Upper lobe of left lung (tissue), 6 donors: ENCODE measurements around the gene CD82. TPM values are rescaled to one million over a fixed set of nuclear protein-coding genes. Genes with fewer than 3 reads are reported as not detected.
"Not testable (repeated sequence)": the region's sequence is repeated elsewhere in the genome, so short reads cannot be mapped to it uniquely, and the experiment has no call there.

Experiments used
- ATAC-seq, 2 donors: fragments of 200-7000 bp; cut with Tn5 transposase; one replicate each; pipeline ENCODE4 v1.9.1; 2022; ENCODE audit warnings: mild to moderate bottlenecking in 2 of 2, moderate library complexity in 2 of 2; ENCODE audit not compliant: low FRiP score in 2 of 2
- DNase-seq, 2 donors: peaks; one replicate each; pipeline ENCODE4 v3.0.0-alpha.2; 2019 to 2020
- H3K27ac ChIP-seq, 4 donors: fragments of 200-600 bp; sonication (generic); one replicate each; pipeline ENCODE4 v1.5.1; 2016 to 2019
- H3K27me3 ChIP-seq, 4 donors: fragments of 200-600 bp; sonication (generic); one replicate each; pipeline ENCODE4 v1.5.1; 2017 to 2019
- H3K36me3 ChIP-seq, 4 donors: fragments of 200-600 bp; sonication (generic); one replicate each; pipeline ENCODE4 v1.5.1; 2016 to 2019
- H3K4me1 ChIP-seq, 4 donors: fragments of 200-600 bp; sonication (generic); one replicate each; pipeline ENCODE4 v1.5.1; 2018 to 2019
- H3K4me3 ChIP-seq, 4 donors: fragments of 200-600 bp; sonication (generic); one replicate each; pipeline ENCODE4 v1.5.1; 2017 to 2019; ENCODE audit warnings: mild to moderate bottlenecking in 2 of 4, moderate library complexity in 1 of 4
- H3K9me3 ChIP-seq, 4 donors: fragments of 200-600 bp; sonication (generic); one replicate each; pipeline ENCODE4 v1.5.1; 2018 to 2019
- CTCF ChIP-seq, 6 experiments: fragments of 450-650 bp in 4 of 6; fragments of 200-600 bp in 2 of 6; sonication (generic) in 2 of 6; IDR thresholded peaks; one replicate each; pipeline ENCODE4 v1.5.1; 2016 to 2019; ENCODE audit warnings: antibody characterized with exemption in 6 of 6
- EP300 ChIP-seq, 4 donors: sonication (generic); formaldehyde crosslinking; IDR thresholded peaks; one replicate each; pipeline ENCODE4 v1.5.1; 2017; ENCODE audit warnings: antibody characterized with exemption in 4 of 4, control low read depth in 2 of 4
- POLR2A ChIP-seq, 4 donors: fragments of 450-650 bp; IDR thresholded peaks; one replicate each; pipeline ENCODE4 v1.5.1; 2016 to 2017; ENCODE audit warnings: antibody characterized with exemption in 4 of 4, mild to moderate bottlenecking in 2 of 4
- POLR2AphosphoS5 ChIP-seq, 2 donors: sonication (generic); formaldehyde crosslinking; IDR thresholded peaks; one replicate each; pipeline ENCODE4 v1.5.1; 2017; ENCODE audit warnings: antibody characterized with exemption in 2 of 2
- WGBS, 2 donors: methylation state at CpG; one replicate each; pipeline ENCODE4 v1.1.5; 2017 to 2018; 5-methylcytosine and 5-hydroxymethylcytosine counted together
- total RNA-seq, 6 donors: library from RNA; depleted of rRNA in 4 of 6; stranded (reverse); fragments of >200 nt in 4 of 6; gene quantifications; one replicate each; pipeline versions ENCODE4 v1.1.0 to v1.2.1, GENCODE V29; 2016 to 2021
- donor health status: DM: no; HTN: no; CAD: no; lungs with moderate emphysema.
- donor health status: DM: no; HTN: yes; CAD: no; lungs with severe emphysema.

Gene CD82
- total RNA-seq, 6 donors from 2014 or later: 29.8 to 148 (median 69.9) TPM

DNA sequence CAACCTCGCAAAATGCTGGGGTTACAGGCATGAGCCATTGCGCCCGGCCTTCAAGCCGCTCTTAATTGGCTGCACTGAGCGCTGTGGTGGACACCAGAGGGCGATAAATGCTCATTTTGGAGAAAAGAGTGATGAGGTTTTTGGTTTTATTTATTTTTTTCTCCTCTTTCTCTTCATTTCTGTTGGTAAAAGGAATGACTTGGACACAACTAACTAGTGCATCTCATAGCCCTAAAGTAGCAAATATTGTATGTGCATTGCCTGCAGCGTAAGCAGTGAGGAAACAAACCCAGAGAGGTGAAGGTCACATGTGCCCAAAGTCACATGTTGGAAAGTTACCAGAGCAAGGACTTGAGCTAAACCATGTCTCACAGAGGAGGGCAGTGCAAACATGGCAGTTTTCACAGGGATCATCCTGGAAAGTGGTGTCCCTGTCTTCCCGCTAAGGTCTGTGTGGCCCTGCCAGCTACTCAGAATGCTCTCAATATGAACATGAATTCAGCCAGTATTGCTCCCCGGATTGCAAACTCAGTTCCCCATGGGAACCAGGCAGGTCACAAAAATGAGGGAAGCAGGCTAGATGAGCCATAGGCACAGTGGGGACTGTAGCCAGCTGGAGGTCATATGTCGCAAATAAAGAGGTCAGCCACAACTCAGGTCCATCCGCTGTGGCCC lies 8.6 kb upstream of the CD82 start:
- DNase-seq (peak in 1 of 2 donors; percentile 67), ATAC-seq (peak in 1 of 2 donors; percentile 86)
- TF ChIP-seq POLR2AphosphoS5 (IDR thresholded peaks at IDR 0.05) (no peak), CTCF (IDR thresholded peaks at IDR 0.05) (peak; percentile 51 to 84 (median 78))
- Histone ChIP-seq H3K27ac (no peak overlapping the region), H3K9me3 (no peaks in the 10 kb centered on the region), H3K4me1 (peaks cover 12 to 18% (median 12%) of the 10 kb centered on the region in 4 donors), H3K36me3 (no peaks in the 10 kb centered on the region), H3K4me3 (no peak overlapping the region), H3K27me3 (no peaks in the 10 kb centered on the region)
- WGBS, 2 donors: 27 to 33% methylated on average over 10 to 11 of the region's 11 CpGs

DNA sequence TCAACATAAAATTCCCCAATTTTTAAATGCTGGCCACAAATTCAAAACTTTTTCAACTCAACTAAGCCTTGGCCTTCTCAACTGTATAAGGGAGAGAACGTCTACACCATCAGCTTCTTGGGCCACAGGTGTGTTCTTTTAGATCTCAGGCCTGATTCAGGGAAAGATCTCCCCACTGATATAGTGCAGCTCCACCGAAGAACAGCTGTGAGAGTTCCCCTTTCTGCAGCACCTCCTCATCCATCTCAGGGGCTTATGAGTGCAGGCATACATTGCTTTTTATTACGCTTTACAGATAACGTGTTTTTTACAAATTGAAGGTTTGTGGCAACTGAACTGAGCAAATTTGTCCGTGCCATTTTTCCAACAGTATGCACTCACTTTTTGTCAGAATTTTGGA lies 8.0 kb upstream of the CD82 start:
- H3K4me1 ChIP-seq: peaks cover 12 to 18% (median 12%) of the 10 kb centered on the region in 4 donors
- no peak for DNase-seq
- no peaks in the 10 kb centered on the region for H3K36me3 ChIP-seq
- no peak for TF ChIP-seq POLR2AphosphoS5 (IDR thresholded peaks at IDR 0.05)
- no peak for TF ChIP-seq POLR2A (IDR thresholded peaks at IDR 0.05)
- TF ChIP-seq EP300 (IDR thresholded peaks at IDR 0.05): no peak
- no peak for TF ChIP-seq CTCF (IDR thresholded peaks at IDR 0.05)
- no peaks in the 10 kb centered on the region for H3K27me3 ChIP-seq
- H3K4me3 ChIP-seq: no peak overlapping the region
- no peaks in the 10 kb centered on the region for H3K9me3 ChIP-seq
- no peak overlapping the region for H3K27ac ChIP-seq
- WGBS, 2 donors: 62 to 74% methylated on average over 5 of the region's 5 CpGs
- ATAC-seq: no peak

- Histone ChIP-seq H3K27me3 (no peaks in the 10 kb centered on the region), H3K36me3 (no peaks in the 10 kb centered on the region), H3K4me1 (peaks cover 22 to 28% (median 24%) of the 10 kb centered on the region in 4 donors), H3K9me3 (no peaks in the 10 kb centered on the region), H3K27ac (peak overlapping the region in 3 of 4 donors; percentile 1 to 53 (median 31)), H3K4me3 (no peak overlapping the region)
- ATAC-seq (peak in 1 of 2 donors; percentile 24), DNase-seq (no peak)
- TF ChIP-seq EP300 (IDR thresholded peaks at IDR 0.05) (no peak), POLR2AphosphoS5 (IDR thresholded peaks at IDR 0.05) (no peak)
- 51 to 52% methylated on average over 9 of the region's 9 CpGs for WGBS, 2 donors
Measured at GRCh38 chr11:44559207-44559939, 6.1 kb upstream of the CD82 start.

DNA sequence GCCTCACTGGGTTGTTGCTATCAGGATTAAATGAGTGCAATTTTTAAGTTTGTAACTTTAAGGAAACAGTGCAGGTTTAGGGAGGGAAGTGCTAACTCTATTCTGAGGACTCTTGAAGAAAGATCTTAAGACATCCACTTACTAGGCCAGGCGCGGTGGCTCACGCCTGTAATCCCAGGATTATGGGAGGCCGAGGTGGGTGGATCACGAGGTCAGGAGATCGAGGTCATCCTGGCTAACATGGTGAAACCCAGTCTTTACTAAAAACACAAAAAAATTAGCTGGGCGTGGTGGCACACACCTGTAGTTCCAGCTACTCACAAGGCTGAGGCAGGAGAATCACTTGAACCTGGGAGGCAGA lies 5.5 kb upstream of the CD82 start:
- not testable (repeated sequence) for H3K27me3 ChIP-seq, H3K4me3 ChIP-seq, H3K36me3 ChIP-seq, ATAC-seq, DNase-seq, H3K9me3 ChIP-seq
- Histone ChIP-seq H3K4me1 (peaks cover 26 to 34% (median 28%) of the 10 kb centered on the region in 4 donors), H3K27ac (peak overlapping the region in 1 of 4 donors; percentile 31)
- WGBS, 2 donors: 89 to 90% methylated on average over 7 of the region's 7 CpGs

- no peaks in the 10 kb centered on the region for H3K9me3 ChIP-seq
Measured at GRCh38 chr11:44561275-44561805, 4.1 kb upstream of the CD82 start.

More at GRCh38 chr11:44561275-44561805, 4.1 kb upstream of the CD82 start:
- ATAC-seq (no peak), DNase-seq (no peak)
- H3K4me3 ChIP-seq: no peak overlapping the region
- no peak for TF ChIP-seq EP300 (IDR thresholded peaks at IDR 0.05)
- TF ChIP-seq POLR2AphosphoS5 (IDR thresholded peaks at IDR 0.05): no peak
- no peak for TF ChIP-seq CTCF (IDR thresholded peaks at IDR 0.05)
- no peak for TF ChIP-seq POLR2A (IDR thresholded peaks at IDR 0.05)
- no peaks in the 10 kb centered on the region for H3K36me3 ChIP-seq
- no peak overlapping the region for H3K27ac ChIP-seq
- 95 to 100% methylated on average over 3 of the region's 3 CpGs for WGBS, 2 donors
- H3K4me1 ChIP-seq: peaks cover 28 to 42% (median 32%) of the 10 kb centered on the region in 4 donors
- H3K27me3 ChIP-seq: no peaks in the 10 kb centered on the region
